A549 (cell line): ENCODE data around the gene PIP5K1A. TPM values are rescaled to one million over a fixed set of nuclear protein-coding genes. Genes with fewer than 3 reads are reported as not detected.

Experiments used
- ATAC-seq, 2 experiments: fragments of 200-7000 bp in 1 of 2; fragments of >200 bp in 1 of 2; cut with Nextera tagmentation in 1 of 2; cut with Tn5 transposase in 1 of 2; 3 replicates each; pipeline versions ENCODE4 v1.8.0 to v1.9.1; 2018 to 2020; ENCODE audit warnings: mild to moderate bottlenecking in 1 of 2, moderate library complexity in 1 of 2
- CTCF ChIA-PET: fragments of 300-600 bp; sonication (Branson Sonifier 250); formaldehyde crosslinking; extraction: SDS; loops from one replicate; lab custom pipeline; 2021; ENCODE audit warnings: antibody characterized with exemption, inconsistent platforms; lab: Yijun Ruan, JAX
- POLR2A ChIA-PET: fragments of 350-600 bp; formaldehyde crosslinking; extraction: SDS; loops from one replicate; lab custom pipeline; 2021; ENCODE audit warnings: antibody characterized with exemption, inconsistent platforms; lab: Yijun Ruan, JAX
- DNase-seq, 2 experiments: peaks; one replicate each; pipeline versions ENCODE4 v3.0.0 to v3.0.0-alpha.2; 2011 to 2016; ENCODE audit warnings: low read depth in 1 of 2, low spot score in 1 of 2
- FAIRE-seq: peaks from 2 replicates; lab custom pipeline; 2011; peaks lifted over from hg19 to GRCh38; lab: Jason Lieb, UNC
- H3K27ac ChIP-seq, 2 experiments: fragments of >200 bp; sonication (Bioruptor Twin); formaldehyde crosslinking; 3 replicates each; pipeline ENCODE4 v1.5.1; 2016 to 2017
- H3K4me1 ChIP-seq: fragments of >200 bp; sonication (Bioruptor Twin); formaldehyde crosslinking; 3 replicates; pipeline ENCODE4 v1.6.1; 2016
- H3K4me2 ChIP-seq: fragments of >200 bp; sonication (Bioruptor Twin); formaldehyde crosslinking; 3 replicates; pipeline ENCODE4 v1.6.1; 2016
- H3K4me3 ChIP-seq: fragments of >200 bp; sonication (Bioruptor Twin); formaldehyde crosslinking; 3 replicates; pipeline ENCODE4 v1.5.1; 2016
- H3K9me3 ChIP-seq: fragments of >200 bp; sonication (Bioruptor Twin); formaldehyde crosslinking; 3 replicates; pipeline ENCODE4 v1.6.1; 2016
- BCL3 ChIP-seq: fragments of >200 bp; sonication (Bioruptor Twin); formaldehyde crosslinking; IDR thresholded peaks from 3 replicates; pipeline ENCODE4 v1.6.1; 2016
- BHLHE40 ChIP-seq: IDR thresholded peaks from 2 replicates; pipeline ENCODE4 v1.6.1; 2012; ENCODE audit warnings: low read depth, low read length, inconsistent platforms
- CEBPB ChIP-seq, 2 experiments: fragments of >200 bp in 1 of 2; sonication (Bioruptor Twin) in 1 of 2; formaldehyde crosslinking in 1 of 2; IDR thresholded peaks; 2 replicates each; pipeline ENCODE4 v1.6.1; 2012 to 2016
- E2F6 ChIP-seq: IDR thresholded peaks from 2 replicates; pipeline ENCODE4 v1.6.1; 2012; ENCODE audit warnings: low read depth, borderline replicate concordance
- ELK1 ChIP-seq: fragments of 150-350 bp; IDR thresholded peaks from 2 replicates; pipeline ENCODE4 v1.6.1; 2014; ENCODE audit warnings: low read depth, mild to moderate bottlenecking, low read length
- EP300 ChIP-seq, 2 experiments: fragments of >200 bp; sonication (Bioruptor Twin); formaldehyde crosslinking; IDR thresholded peaks; 2 replicates in 1 of 2; 3 replicates in 1 of 2; pipeline ENCODE4 v1.6.1; 2016 to 2017
- FOSL2 ChIP-seq, 2 experiments: fragments of 450-650 bp in 1 of 2; fragments of >200 bp in 1 of 2; sonication (Bioruptor Twin) in 1 of 2; formaldehyde crosslinking; IDR thresholded peaks; 2 replicates each; pipeline versions ENCODE4 v1.5.0 to v1.6.1; 2016 to 2020; ENCODE audit warnings: mild to moderate bottlenecking in 1 of 2, moderate library complexity in 1 of 2
- GATA3 ChIP-seq: IDR thresholded peaks from 2 replicates; pipeline ENCODE4 v1.6.1; 2012; ENCODE audit warnings: borderline replicate concordance
- HMGXB4 ChIP-seq: fragments of 250-450 bp; sonication (Bioruptor Pico); IDR thresholded peaks from 2 replicates; pipeline ENCODE4 v1.5.0; 2021; ENCODE audit warnings: mild to moderate bottlenecking, moderate library complexity, borderline replicate concordance
- HOXA7 ChIP-seq: fragments of 250-450 bp; sonication (Bioruptor Pico); IDR thresholded peaks from 2 replicates; pipeline ENCODE4 v1.5.0; 2020; ENCODE audit warnings: mild to moderate bottlenecking, moderate library complexity
- JUN ChIP-seq, 2 experiments: fragments of >200 bp; sonication (Bioruptor Twin); formaldehyde crosslinking; IDR thresholded peaks; 2 replicates in 1 of 2; 3 replicates in 1 of 2; pipeline ENCODE4 v1.6.1; 2016 to 2017
- KDM5A ChIP-seq: fragments of 200-600 bp; sonication (generic); IDR thresholded peaks from 2 replicates; pipeline ENCODE4 v1.6.1; 2016; ENCODE audit warnings: antibody characterized with exemption, mild to moderate bottlenecking
- MAFK ChIP-seq: fragments of 450-650 bp; IDR thresholded peaks from 2 replicates; pipeline ENCODE4 v1.6.1; 2014; ENCODE audit not compliant: partially characterized antibody
- MAX ChIP-seq: IDR thresholded peaks from 2 replicates; pipeline ENCODE4 v1.6.1; 2012
- MAZ ChIP-seq: fragments of 150-350 bp; IDR thresholded peaks from 2 replicates; pipeline ENCODE4 v1.6.1; 2014; ENCODE audit warnings: antibody characterized with exemption, low read depth, low read length, borderline replicate concordance
- NFE2L2 ChIP-seq: fragments of 150-350 bp; conservative IDR thresholded peaks from 2 replicates; pipeline ENCODE4 v1.6.1; 2014; ENCODE audit warnings: low read length
- PBX3 ChIP-seq: IDR thresholded peaks from 2 replicates; pipeline ENCODE4 v1.6.1; 2012
- PHF8 ChIP-seq: fragments of 200-600 bp; sonication (generic); IDR thresholded peaks from 2 replicates; pipeline ENCODE4 v1.6.1; 2016; ENCODE audit warnings: low read depth, mild to moderate bottlenecking, antibody characterized with exemption, moderate library complexity, borderline replicate concordance
- POLR2A ChIP-seq: IDR thresholded peaks from 2 replicates; pipeline ENCODE4 v1.6.1; 2012; ENCODE audit warnings: mild to moderate bottlenecking, low read length
- RAD21 ChIP-seq, 2 experiments: fragments of >200 bp in 1 of 2; sonication (Bioruptor Twin) in 1 of 2; formaldehyde crosslinking in 1 of 2; IDR thresholded peaks in 1 of 2; conservative IDR thresholded peaks in 1 of 2; 2 replicates in 1 of 2; 3 replicates in 1 of 2; pipeline ENCODE4 v1.6.1; 2012 to 2018; ENCODE audit warnings: inconsistent platforms in 1 of 2
- RNF2 ChIP-seq: fragments of 200-600 bp; sonication (generic); IDR thresholded peaks from 2 replicates; pipeline ENCODE4 v1.6.1; 2016; ENCODE audit warnings: low read depth, mild to moderate bottlenecking, antibody characterized with exemption, moderate library complexity, borderline replicate concordance
- SREBF2 ChIP-seq: fragments of 450-650 bp; IDR thresholded peaks from 2 replicates; pipeline ENCODE4 v1.6.1; 2014; ENCODE audit warnings: mild to moderate bottlenecking, moderate library complexity
- USF2 ChIP-seq: fragments of 450-650 bp; IDR thresholded peaks from 2 replicates; pipeline ENCODE4 v1.6.1; 2014; ENCODE audit warnings: antibody characterized with exemption
- ZC3H11A ChIP-seq: fragments of 450-650 bp; IDR thresholded peaks from 2 replicates; pipeline ENCODE4 v1.6.1; 2014; ENCODE audit warnings: antibody characterized with exemption, mild to moderate bottlenecking
- WGBS: methylation state at CpG from one replicate; pipeline ENCODE4 v1.1.6; 2017; ENCODE audit errors: missing lambda C conversion rate; 5-methylcytosine and 5-hydroxymethylcytosine counted together
- polyA plus RNA-seq, 4 experiments: library from polyadenylated mRNA; depleted of rRNA in 3 of 4; stranded (reverse); fragments of >200 nt; fragmentation: RNase III in 1 of 4; extraction: RNeasy Plus Mini Kit Qiagen cat#74134 plus additional on column Dnase treatment in 1 of 4; gene quantifications; 2 replicates in 3 of 4; 3 replicates in 1 of 4; pipeline ENCODE4 v1.2.3, GENCODE V29; 2011 to 2017
- TF ChIP-seq, protein P1 (sequence below): fragments of >200 bp; sonication (Bioruptor Twin); formaldehyde crosslinking; IDR thresholded peaks from 3 replicates; pipeline ENCODE4 v1.5.1; 2016

Gene PIP5K1A
- polyA plus RNA-seq, 2 of the 4 experiments (the other 2 are of a cell fraction) = 50.0 to 129 TPM

GRCh38 chr1:151189637-151190445, 8.5 kb upstream of the PIP5K1A start, which contains the start of gene VPS72:
VPS72 (minus strand) TSS chr1:151190197; CDS start chr1:151190121, 76 bp downstream.
- ATAC-seq = peak; percentile 94 to 98
- DNase-seq = peak; percentile 93
- WGBS = under 1% methylated on average over 42 of the region's 42 CpGs
- POLR2A ChIA-PET = interaction anchor here (0.5 to 1.8 kb wide), 17 partner anchors 9 to 151 kb away, joined by 3 to 12 read pairs (median 4); partner anchors contain the start of genes LYSMD1, PI4KB, PIP5K1A and PSMD4
- Histone ChIP-seq H3K27ac (peak within 1 kb of the TSS; percentile 86 to 89), H3K4me1 (peaks cover 20% of the 10 kb centered on the region), H3K4me3 (peak within 1 kb of the TSS; percentile 80), H3K9me3 (no peaks in the 10 kb centered on the region), H3K4me2 (peak within 1 kb of the TSS; percentile 93)
- CTCF ChIA-PET = interaction anchor here (0.6 to 2.1 kb wide), 8 partner anchors 11 to 90 kb away, joined by 3 to 12 read pairs (median 3); partner anchors contain the start of gene TMOD4
- TF ChIP-seq NFE2L2 (no peak), RNF2 (no peak), GATA3 (peak; percentile 28; the same call in 1 of the 2 replicates), FOSL2 (IDR thresholded peaks at IDR 0.05) (no peak), FOSL2 (CRISPR knock-in tag; IDR thresholded peaks at IDR 0.05) (no peak), BHLHE40 (no peak), EP300 (IDR thresholded peaks at IDR 0.05) (0 out of 5 replicates have a peak, but pooled peaks of 1 of the 2 experiments have one; percentile 14), PBX3 (peak; percentile 33; the same call in 1 of the 2 replicates), RAD21 (conservative IDR thresholded peaks at IDR 0.05 in 1 of 2, IDR thresholded peaks at IDR 0.05 in 1 of 2) (no peak), JUN (IDR thresholded peaks at IDR 0.05) (peak; percentile 72 to 92; a peak in 4 of 5 replicates), HOXA7 (CRISPR knock-in tag) (no peak), PHF8 (peak; percentile 89; the same call in 1 of the 2 replicates), HMGXB4 (peak; percentile 53; the same call in 1 of the 2 replicates), KDM5A (peak; percentile 56), CEBPB (IDR thresholded peaks at IDR 0.05) (peak in 1 of 2 experiments; percentile 41; a peak in 1 of 4 replicates), MAX (peak; percentile 84), E2F6 (0 out of 2 replicates have a peak, but pooled peaks have one; percentile 56), USF2 (no peak), ZC3H11A (no peak), MAFK (no peak), SREBF2 (no peak), BCL3 (peak; percentile 93; the same call in 2 of the 3 replicates), MAZ (0 out of 2 replicates have a peak, but pooled peaks have one; percentile 34), ELK1 (0 out of 2 replicates have a peak, but pooled peaks have one; percentile 8), POLR2A (peak; percentile 75)
- TF ChIP-seq, protein P1, sequence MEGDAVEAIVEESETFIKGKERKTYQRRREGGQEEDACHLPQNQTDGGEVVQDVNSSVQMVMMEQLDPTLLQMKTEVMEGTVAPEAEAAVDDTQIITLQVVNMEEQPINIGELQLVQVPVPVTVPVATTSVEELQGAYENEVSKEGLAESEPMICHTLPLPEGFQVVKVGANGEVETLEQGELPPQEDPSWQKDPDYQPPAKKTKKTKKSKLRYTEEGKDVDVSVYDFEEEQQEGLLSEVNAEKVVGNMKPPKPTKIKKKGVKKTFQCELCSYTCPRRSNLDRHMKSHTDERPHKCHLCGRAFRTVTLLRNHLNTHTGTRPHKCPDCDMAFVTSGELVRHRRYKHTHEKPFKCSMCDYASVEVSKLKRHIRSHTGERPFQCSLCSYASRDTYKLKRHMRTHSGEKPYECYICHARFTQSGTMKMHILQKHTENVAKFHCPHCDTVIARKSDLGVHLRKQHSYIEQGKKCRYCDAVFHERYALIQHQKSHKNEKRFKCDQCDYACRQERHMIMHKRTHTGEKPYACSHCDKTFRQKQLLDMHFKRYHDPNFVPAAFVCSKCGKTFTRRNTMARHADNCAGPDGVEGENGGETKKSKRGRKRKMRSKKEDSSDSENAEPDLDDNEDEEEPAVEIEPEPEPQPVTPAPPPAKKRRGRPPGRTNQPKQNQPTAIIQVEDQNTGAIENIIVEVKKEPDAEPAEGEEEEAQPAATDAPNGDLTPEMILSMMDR = no peak
- FAIRE-seq = no peak
